GM18861 (cell line): Measurements from ENCODE around the gene NAV2.

Source experiments
- ATAC-seq: cut with Tn5 transposase; IDR thresholded peaks from one replicate; pipeline ENCODE4 v1.9.1; 2021; ENCODE audit not compliant: unreplicated experiment

NAV2 gene

DNA sequence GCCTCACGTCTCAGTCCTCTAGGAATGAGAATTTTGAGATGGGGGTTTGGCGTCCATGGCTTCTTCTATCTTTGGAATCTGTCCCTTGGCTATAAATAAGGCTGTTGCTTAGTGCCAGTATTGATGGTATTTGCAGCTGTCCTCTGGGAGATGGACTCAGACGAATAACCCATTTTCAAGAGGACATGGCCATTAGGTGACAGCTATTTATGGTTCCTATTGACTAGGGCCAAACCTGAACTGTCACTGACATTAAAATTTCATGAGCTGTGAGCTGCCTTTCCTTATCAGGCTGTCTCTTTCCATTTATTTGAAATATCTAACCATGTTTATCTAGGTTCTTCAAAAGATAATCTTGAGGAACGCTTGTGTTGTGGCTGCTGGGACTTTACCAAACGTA, 92.7 kb downstream of the NAV2 start:
- no peak for ATAC-seq

DNA sequence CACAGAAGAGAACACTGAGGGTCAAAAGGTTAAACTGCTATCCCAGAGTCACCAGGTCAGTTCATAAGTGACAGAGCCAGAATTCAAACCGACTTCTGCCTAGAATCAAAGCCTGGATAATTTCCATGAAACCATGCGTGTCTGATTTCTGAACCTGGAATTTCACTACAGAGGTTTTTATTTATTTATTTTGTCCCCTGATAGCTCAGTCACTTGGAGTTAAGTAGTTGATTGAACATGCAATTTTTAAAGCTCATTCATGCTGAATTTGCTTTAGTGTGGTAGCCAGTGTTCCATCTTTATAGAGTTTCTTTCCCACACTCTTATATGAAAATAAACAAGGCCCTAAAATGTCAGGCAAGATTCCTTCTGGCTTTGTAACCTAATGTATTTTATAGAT, 93.2 kb downstream of the NAV2 start:
- ATAC-seq = no peak

DNA sequence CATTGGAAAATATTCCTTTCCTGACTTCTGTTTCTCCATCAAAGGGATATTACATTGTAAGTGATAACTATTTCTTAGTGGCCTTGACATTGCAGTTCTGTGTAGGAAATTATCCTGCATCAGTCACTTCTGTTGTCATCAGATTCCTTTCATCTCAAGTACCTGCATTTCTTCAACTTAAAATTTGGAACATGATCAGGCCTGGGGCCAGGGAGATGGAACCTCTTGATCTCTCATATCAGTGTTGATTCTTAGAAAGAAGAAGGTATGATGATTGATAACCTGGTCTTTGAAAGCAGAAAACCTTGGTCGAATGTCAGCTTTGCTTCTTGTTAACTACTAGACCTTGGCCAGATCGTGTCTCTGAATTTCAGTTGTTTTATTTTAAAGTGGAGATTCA, 93.6 kb downstream of the NAV2 start:
- ATAC-seq = no peak

GRCh38 chr11:19808076-19808911, 95.7 kb downstream of the NAV2 start:
- ATAC-seq = no peak

GRCh38 chr11:19810852-19811251, 98.2 kb downstream of the NAV2 start:
- ATAC-seq = no peak

DNA sequence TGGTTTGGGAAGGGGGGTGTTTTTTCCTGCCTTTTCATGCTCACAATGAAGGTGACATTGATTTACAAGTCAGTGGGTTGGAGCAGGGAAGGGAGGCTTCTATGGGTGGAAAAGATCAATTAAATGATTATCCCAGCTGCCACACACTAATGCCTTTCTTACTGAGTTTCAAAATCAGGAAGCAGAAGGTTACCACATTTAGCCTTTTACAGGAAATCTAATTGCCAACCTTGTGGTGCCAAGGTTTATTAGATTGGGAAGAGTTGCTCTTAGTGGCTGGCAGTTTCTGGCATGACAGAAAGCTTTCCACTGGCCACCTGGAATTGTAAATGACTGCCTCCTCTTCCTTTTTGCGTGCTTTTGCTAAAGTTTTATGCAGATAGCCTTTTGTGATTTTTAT, 98.7 kb downstream of the NAV2 start:
- no peak for ATAC-seq

DNA sequence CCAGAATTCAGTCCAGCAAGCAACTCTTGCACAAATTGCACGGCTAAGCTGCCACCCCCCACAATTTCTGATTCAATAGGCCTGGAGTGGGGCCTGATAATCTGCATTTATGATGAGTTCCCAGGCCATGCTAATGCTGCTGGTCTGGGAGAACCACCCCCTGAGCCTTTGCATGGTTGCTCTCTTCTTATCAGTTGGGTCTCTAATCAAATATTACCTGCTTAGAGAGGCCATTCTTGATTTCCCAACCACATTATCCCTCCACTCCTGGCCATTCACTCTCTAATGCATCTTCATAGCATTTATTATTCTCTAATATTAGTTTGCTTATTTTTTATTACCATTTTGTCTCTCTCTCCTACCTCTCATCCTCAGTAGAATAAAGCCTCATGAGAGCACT, 99.5 kb downstream of the NAV2 start:
- no peak for ATAC-seq

GRCh38 chr11:19812710-19813109, 100.1 kb downstream of the NAV2 start:
- ATAC-seq = no peak

- no peak for ATAC-seq
Observed at GRCh38 chr11:19813158-19813879, 100.7 kb downstream of the NAV2 start.

GRCh38 chr11:19814421-19814820, 101.8 kb downstream of the NAV2 start:
- no peak for ATAC-seq

DNA sequence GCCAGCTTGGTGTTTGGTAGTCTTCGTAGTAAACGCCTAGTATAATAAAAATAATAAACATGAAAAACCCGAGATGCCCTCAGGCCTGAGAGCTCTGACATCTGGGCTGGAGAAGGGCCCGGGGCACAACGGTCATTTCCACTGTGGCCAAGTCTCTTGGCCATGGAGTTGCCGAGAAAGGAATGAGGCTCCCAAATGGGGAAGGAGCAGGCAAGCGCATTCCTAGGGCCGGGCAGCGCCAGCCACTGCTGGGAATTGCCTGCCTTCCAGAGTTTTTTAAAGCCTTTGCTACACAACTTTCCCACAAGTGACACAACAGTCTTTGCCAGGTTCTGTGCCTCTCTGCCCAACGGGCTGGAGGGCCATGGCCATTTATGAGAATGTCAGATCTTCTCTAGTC, 103.4 kb downstream of the NAV2 start:
- ATAC-seq = no peak

GRCh38 chr11:19816817-19817216, 104.2 kb downstream of the NAV2 start:
- no peak for ATAC-seq

GRCh38 chr11:19817265-19817851, 104.7 kb downstream of the NAV2 start:
- ATAC-seq = no peak

- no peak for ATAC-seq
Observed at GRCh38 chr11:19817870-19818269, 105.2 kb downstream of the NAV2 start.

- ATAC-seq = no peak
Observed at GRCh38 chr11:19818619-19819018, 106.0 kb downstream of the NAV2 start.

- no peak for ATAC-seq
Observed at GRCh38 chr11:19819148-19819547, 106.5 kb downstream of the NAV2 start.

DNA sequence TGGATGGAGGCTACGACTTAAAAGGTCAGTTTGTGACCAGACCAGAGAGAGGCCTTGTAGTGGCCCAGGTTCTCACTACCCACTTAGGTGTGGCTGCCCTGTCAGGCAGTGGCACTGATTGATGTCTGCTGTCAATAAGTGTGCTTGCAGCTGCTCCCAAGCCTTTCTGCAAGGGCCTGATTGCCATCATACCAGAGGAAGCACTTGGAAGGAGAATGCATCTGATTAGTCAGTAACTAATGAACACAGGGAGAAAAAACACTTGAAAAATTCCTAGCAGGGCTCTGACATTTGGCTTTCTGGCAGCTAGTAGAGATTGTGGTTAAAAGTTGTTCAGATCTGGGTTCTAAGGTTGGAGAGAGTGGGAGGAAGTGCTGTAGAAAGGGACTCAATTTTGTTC, 107.5 kb downstream of the NAV2 start:
- ATAC-seq = no peak

DNA sequence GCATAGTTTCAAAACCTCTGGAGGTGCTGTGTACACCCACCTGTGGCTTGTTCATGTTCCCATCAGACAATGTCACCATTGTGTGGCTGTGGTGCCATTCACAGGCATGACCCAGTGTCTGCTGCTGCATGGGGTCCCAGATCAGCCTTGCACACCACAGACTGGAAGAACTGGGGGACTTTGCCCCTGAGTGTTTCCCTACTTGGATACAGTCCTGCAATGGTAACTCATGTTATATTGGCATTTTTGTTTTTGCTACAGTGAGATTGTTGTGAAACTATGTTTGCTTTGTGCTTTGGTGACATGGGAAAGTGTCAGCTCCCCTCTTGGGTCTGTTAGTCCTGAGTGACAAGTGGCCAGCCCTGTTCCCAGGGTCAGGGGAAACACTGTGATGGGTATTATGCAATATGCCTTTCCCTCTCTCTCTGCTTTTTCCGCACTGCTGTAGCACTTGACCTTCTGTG, 108.8 kb downstream of the NAV2 start:
- no peak for ATAC-seq

- no peak for ATAC-seq
Observed at GRCh38 chr11:19821993-19822392, 109.4 kb downstream of the NAV2 start.

DNA sequence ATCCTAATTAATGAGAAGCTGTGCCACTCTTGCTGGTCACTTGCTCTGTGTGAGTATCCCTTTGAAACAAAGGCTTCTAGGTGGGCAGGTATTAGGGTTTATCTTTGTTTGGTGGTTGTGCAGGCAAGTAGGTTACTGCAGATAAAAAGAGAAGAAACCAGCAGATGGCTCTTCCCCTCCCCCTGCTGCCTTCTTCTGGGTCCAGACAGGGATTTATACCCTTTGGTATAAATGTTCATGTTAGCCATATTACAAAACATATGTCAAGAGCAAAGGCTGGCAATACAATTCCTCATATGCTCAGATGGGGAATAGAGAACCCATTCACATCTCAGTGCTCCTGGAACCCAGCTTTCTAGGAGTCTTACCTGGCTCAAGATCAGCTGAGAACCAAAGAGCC, 109.9 kb downstream of the NAV2 start:
- ATAC-seq = no peak

- ATAC-seq = no peak
Observed at GRCh38 chr11:19826606-19827005, 114.0 kb downstream of the NAV2 start.
